Endodermal cell (in vitro differentiated cells): ENCODE results near the gene CSN3. TPM values are rescaled to one million over a fixed set of nuclear protein-coding genes. Genes with fewer than 3 reads are reported as not detected.
A peak's percentile ranks its signal among the peaks of the same experiment; 100 is the strongest.
"Not testable (repeated sequence)": the region's sequence is repeated elsewhere in the genome, so short reads cannot be mapped to it uniquely, and the experiment has no call there.

Experiments used
- DNase-seq: peaks from one replicate; pipeline ENCODE4 v3.0.0-alpha.2; 2017
- H3K27ac ChIP-seq: 2 replicates; pipeline ENCODE4 v1.5.1; 2013; ENCODE audit warnings: mild to moderate bottlenecking, low read depth, low read length, moderate library complexity
- H3K27me3 ChIP-seq: 2 replicates; pipeline ENCODE4 v1.6.1; 2013; ENCODE audit warnings: mild to moderate bottlenecking, low read length, moderate library complexity; ENCODE audit not compliant: insufficient read depth, control insufficient read depth, poor library complexity, severe bottlenecking
- H3K36me3 ChIP-seq: 2 replicates; pipeline ENCODE4 v1.7.0; 2013; ENCODE audit warnings: mild to moderate bottlenecking, low read length, moderate library complexity; ENCODE audit not compliant: control insufficient read depth, insufficient read depth
- H3K4me1 ChIP-seq: one replicate; pipeline ENCODE4 v1.7.0; 2013; ENCODE audit warnings: low read length; ENCODE audit not compliant: control insufficient read depth, insufficient read depth
- H3K4me3 ChIP-seq: 2 replicates; pipeline ENCODE4 v1.5.1; 2013; ENCODE audit warnings: mild to moderate bottlenecking, low read length, moderate library complexity
- H3K9ac ChIP-seq: 2 replicates; pipeline ENCODE4 v1.6.1; 2013; ENCODE audit warnings: mild to moderate bottlenecking, low read length, moderate library complexity; ENCODE audit not compliant: poor library complexity, severe bottlenecking; ENCODE audit errors: extremely low read depth
- H3K9me3 ChIP-seq: 2 replicates; pipeline ENCODE4 v1.6.1; 2013; ENCODE audit warnings: mild to moderate bottlenecking, low read length, moderate library complexity; ENCODE audit not compliant: control insufficient read depth
- H3K27ac Mint-ChIP-seq: 2 replicates; pipeline ENCODE4 v1.8.0; 2020; ENCODE audit warnings: mixed read lengths
- H3K27me3 Mint-ChIP-seq: 2 replicates; pipeline ENCODE4 v1.8.0; 2021; ENCODE audit warnings: mild to moderate bottlenecking, mixed read lengths; ENCODE audit not compliant: insufficient read depth
- H3K36me3 Mint-ChIP-seq: 2 replicates; pipeline ENCODE4 v1.8.0; 2020; ENCODE audit warnings: low read depth, mixed read lengths
- H3K4me1 Mint-ChIP-seq: 2 replicates; pipeline ENCODE4 v1.8.0; 2020; ENCODE audit warnings: mixed read lengths
- H3K4me3 Mint-ChIP-seq: 2 replicates; pipeline ENCODE4 v1.8.0; 2020; ENCODE audit warnings: mild to moderate bottlenecking, moderate library complexity, mixed read lengths
- H3K9me3 Mint-ChIP-seq: 2 replicates; pipeline ENCODE4 v1.8.0; 2020; ENCODE audit warnings: mild to moderate bottlenecking, mixed read lengths
- CTCF ChIP-seq: fragments of 200-600 bp; sonication (generic); conservative IDR thresholded peaks from 2 replicates; pipeline ENCODE4 v1.5.0; 2021; ENCODE audit warnings: antibody characterized with exemption, mild to moderate bottlenecking
- WGBS, 2 experiments: methylation state at CpG; one replicate each; pipeline versions ENCODE4 v1.1.5 to v1.1.7; 2013; ENCODE audit warnings: missing lambda C conversion rate in 2 of 2, mixed read lengths in 1 of 2; ENCODE audit not compliant: insufficient coverage in 1 of 2, insufficient read length in 1 of 2; 5-methylcytosine and 5-hydroxymethylcytosine counted together
- total RNA-seq, 2 donors: library from RNA; stranded (reverse); fragmentation: NEBNext Ultra II Directional in 1 of 2; extraction: Animal tissue kit (Norgen Biotek cat#: 25700) in 1 of 2; gene quantifications; 2 replicates in 1 of 2; 3 replicates in 1 of 2; pipeline ENCODE4 v1.2.1, GENCODE V29; 2021

CSN3 gene
- total RNA-seq, 2 donors from 2014 or later = not detected

GRCh38 chr4:70197842-70198241, 44.6 kb upstream of the CSN3 start:
- no peak overlapping the region for H3K4me3 ChIP-seq
- no peaks in the 10 kb centered on the region for H3K27me3 Mint-ChIP-seq
- no peak overlapping the region for H3K9ac ChIP-seq
- whole genome bisulfite sequencing, 2 experiments = 94% methylated on average over 2 of the region's 2 CpGs; no CpG with 5 or more reads in 1 of the 2 experiments
- no peak overlapping the region for H3K27ac ChIP-seq
- H3K27me3 ChIP-seq = no peaks in the 10 kb centered on the region
- no peak overlapping the region for H3K4me3 Mint-ChIP-seq
- H3K4me1 Mint-ChIP-seq = peaks cover 5% of the 10 kb centered on the region
- peak overlapping the region; percentile 16 for H3K27ac Mint-ChIP-seq
- no peaks in the 10 kb centered on the region for H3K4me1 ChIP-seq
- H3K9me3 ChIP-seq = no peaks in the 10 kb centered on the region
- H3K36me3 ChIP-seq = no peaks in the 10 kb centered on the region
- no peaks in the 10 kb centered on the region for H3K9me3 Mint-ChIP-seq
- no peak for TF ChIP-seq CTCF
- peak; percentile 50 for DNase-seq
- H3K36me3 Mint-ChIP-seq = no peaks in the 10 kb centered on the region

GRCh38 chr4:70203601-70204000, 38.8 kb upstream of the CSN3 start:
- Histone ChIP-seq H3K36me3 (no peaks in the 10 kb centered on the region), H3K9ac (no peak overlapping the region), H3K27ac (no peak overlapping the region), H3K4me1 (no peaks in the 10 kb centered on the region), H3K9me3 (no peaks in the 10 kb centered on the region), H3K27me3 (no peaks in the 10 kb centered on the region), H3K4me3 (no peak overlapping the region)
- peaks cover 2% of the 10 kb centered on the region for H3K27me3 Mint-ChIP-seq
- no peak overlapping the region for H3K27ac Mint-ChIP-seq
- H3K4me1 Mint-ChIP-seq = no peaks in the 10 kb centered on the region
- no peaks in the 10 kb centered on the region for H3K9me3 Mint-ChIP-seq
- 96% methylated on average over 1 of the region's 1 CpG; no CpG with 5 or more reads in 1 of the 2 experiments for WGBS, 2 experiments
- TF ChIP-seq CTCF = no peak
- no peak for DNase-seq
- no peak overlapping the region for H3K4me3 Mint-ChIP-seq
- H3K36me3 Mint-ChIP-seq = no peaks in the 10 kb centered on the region

GRCh38 chr4:70212752-70213151, 29.6 kb upstream of the CSN3 start:
- not testable (repeated sequence) for H3K4me1 Mint-ChIP-seq, H3K27ac Mint-ChIP-seq, H3K9me3 ChIP-seq, H3K36me3 Mint-ChIP-seq, H3K27me3 ChIP-seq, H3K4me1 ChIP-seq, H3K36me3 ChIP-seq, H3K27me3 Mint-ChIP-seq, H3K27ac ChIP-seq, H3K9ac ChIP-seq, H3K4me3 Mint-ChIP-seq, DNase-seq, H3K4me3 ChIP-seq
- H3K9me3 Mint-ChIP-seq = peaks cover 15% of the 10 kb centered on the region
- 83 to 96% methylated on average over 4 of the region's 4 CpGs for WGBS, 2 experiments

GRCh38 chr4:70216109-70216508, 26.3 kb upstream of the CSN3 start:
- H3K9me3 Mint-ChIP-seq = peaks cover 12% of the 10 kb centered on the region
- not testable (repeated sequence) for H3K4me3 ChIP-seq, H3K4me1 ChIP-seq, H3K4me1 Mint-ChIP-seq, DNase-seq, H3K27me3 Mint-ChIP-seq, H3K36me3 Mint-ChIP-seq, H3K36me3 ChIP-seq, H3K27ac ChIP-seq, H3K9me3 ChIP-seq, H3K27ac Mint-ChIP-seq, H3K27me3 ChIP-seq, H3K4me3 Mint-ChIP-seq, H3K9ac ChIP-seq

GRCh38 chr4:70216550-70216949, 25.8 kb upstream of the CSN3 start:
- not testable (repeated sequence) for H3K4me1 ChIP-seq, H3K4me3 Mint-ChIP-seq, H3K9me3 ChIP-seq, H3K36me3 Mint-ChIP-seq, H3K27ac ChIP-seq, H3K9ac ChIP-seq, H3K4me3 ChIP-seq, H3K36me3 ChIP-seq, H3K27ac Mint-ChIP-seq, H3K27me3 Mint-ChIP-seq, H3K4me1 Mint-ChIP-seq, H3K27me3 ChIP-seq, DNase-seq
- H3K9me3 Mint-ChIP-seq = peaks cover 12% of the 10 kb centered on the region
- WGBS, 2 experiments = 100% methylated on average over 1 of the region's 1 CpG; no CpG with 5 or more reads in 1 of the 2 experiments

- not testable (repeated sequence) for H3K27me3 ChIP-seq, H3K4me1 ChIP-seq, H3K4me3 ChIP-seq, H3K36me3 ChIP-seq, H3K9me3 ChIP-seq, H3K4me1 Mint-ChIP-seq, H3K9ac ChIP-seq, H3K27ac ChIP-seq, H3K27me3 Mint-ChIP-seq, H3K9me3 Mint-ChIP-seq, H3K4me3 Mint-ChIP-seq, DNase-seq, H3K36me3 Mint-ChIP-seq, H3K27ac Mint-ChIP-seq
- WGBS, 2 experiments = 95% methylated on average over 3 of the region's 3 CpGs; no CpG with 5 or more reads in 1 of the 2 experiments
These were observed 21.0 kb upstream of the CSN3 start for GRCh38 chr4:70221389-70221788.
